ENCODE measurements around the gene CC2D1A. TPM values are rescaled to one million over a fixed set of nuclear protein-coding genes. Genes with fewer than 3 reads are reported as not detected.

The CC2D1A gene
- total RNA-seq, 1 experiment from 2014 or later = 15.3 TPM

- Histone ChIP-seq H3K4me1 (no peaks in the 10 kb centered on the region), H3K9me3 (replicated peaks) (no peaks in the 10 kb centered on the region), H3K36me3 (no peaks in the 10 kb centered on the region), H3K4me3 (no peak overlapping the region), H3K27ac (no peak overlapping the region), H3K27me3 (no peaks in the 10 kb centered on the region)
- DNase-seq = peak; percentile 34 to 44
Measured at GRCh38 chr19:13978351-13979243, 72.6 kb downstream of the CC2D1A start.

DNA sequence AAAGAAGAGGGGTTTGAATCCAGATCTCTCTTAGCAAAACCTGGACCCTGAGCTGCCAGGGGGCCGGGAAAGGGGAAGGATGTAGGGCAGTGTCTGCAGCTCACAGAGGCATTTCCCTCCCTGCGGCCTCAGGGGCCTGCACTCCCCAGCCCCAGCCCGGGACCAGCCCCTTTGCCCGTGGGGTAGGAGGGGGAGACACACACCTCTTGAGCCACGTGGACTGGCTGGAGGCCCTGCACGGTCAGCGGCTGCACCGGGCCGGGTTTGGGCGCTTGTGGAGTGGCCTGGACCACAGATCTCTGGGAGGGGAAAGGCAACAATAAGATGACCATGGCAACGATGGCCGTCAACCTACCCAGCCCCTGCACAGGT lies 73.2 kb downstream of the CC2D1A start:
- Histone ChIP-seq H3K36me3 (no peaks in the 10 kb centered on the region), H3K9me3 (replicated peaks) (no peaks in the 10 kb centered on the region), H3K4me1 (no peaks in the 10 kb centered on the region), H3K27me3 (no peaks in the 10 kb centered on the region), H3K27ac (no peak overlapping the region), H3K4me3 (no peak overlapping the region)
- no peak for DNase-seq

DNA sequence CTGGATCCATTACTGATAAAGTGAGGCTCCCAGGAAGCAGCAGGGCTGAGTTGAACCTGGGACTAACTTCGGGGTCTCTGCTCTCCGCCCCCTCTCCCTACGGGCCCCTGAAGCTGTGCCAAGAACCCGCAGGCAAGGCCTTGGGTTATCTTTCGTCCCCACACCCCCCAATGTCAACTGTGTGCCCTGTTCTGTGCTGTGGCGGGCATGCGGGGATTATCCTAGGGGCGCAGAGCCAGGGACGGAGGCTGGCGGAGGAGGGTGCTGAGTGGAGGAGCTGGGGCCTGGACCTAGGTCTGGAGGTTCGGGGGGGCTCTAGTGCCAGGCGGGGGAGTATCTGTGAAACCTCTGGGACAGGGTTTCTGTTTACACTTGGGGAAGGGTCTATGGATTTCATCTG lies 73.7 kb downstream of the CC2D1A start:
- H3K4me3 ChIP-seq = no peak overlapping the region
- no peaks in the 10 kb centered on the region for H3K36me3 ChIP-seq
- H3K27ac ChIP-seq = no peak overlapping the region
- no peak for DNase-seq
- no peaks in the 10 kb centered on the region for H3K27me3 ChIP-seq
- H3K9me3 ChIP-seq (replicated peaks) = no peaks in the 10 kb centered on the region
- no peaks in the 10 kb centered on the region for H3K4me1 ChIP-seq

DNA sequence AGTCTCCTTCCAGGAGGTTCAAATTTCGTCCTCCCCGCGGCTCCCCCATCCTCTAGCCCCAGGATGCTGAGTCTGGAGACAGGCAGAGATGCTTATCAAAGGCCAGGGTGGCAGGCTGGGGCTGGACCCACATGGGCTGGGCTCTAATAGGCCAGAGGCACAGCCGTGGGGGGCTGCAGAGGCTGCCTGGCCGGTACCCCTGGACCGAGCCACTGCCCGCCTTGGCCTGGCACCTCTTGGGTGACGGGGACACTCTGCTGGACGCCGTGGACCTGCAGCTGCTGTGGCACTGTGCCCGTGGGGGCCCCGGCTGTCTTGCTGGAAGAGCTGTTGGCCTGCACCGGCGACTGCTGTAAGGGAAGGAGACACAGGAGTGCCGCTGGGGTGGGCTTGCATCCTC lies 74.3 kb downstream of the CC2D1A start:
- Histone ChIP-seq H3K4me1 (no peaks in the 10 kb centered on the region), H3K36me3 (no peaks in the 10 kb centered on the region), H3K9me3 (replicated peaks) (no peaks in the 10 kb centered on the region), H3K4me3 (no peak overlapping the region), H3K27ac (no peak overlapping the region), H3K27me3 (no peaks in the 10 kb centered on the region)
- DNase-seq = no peak

Other genes with a start within 250 kb of the CC2D1A start
- gene MRI1, start 141.7 kb upstream of the CC2D1A start, total RNA-seq (2014; rRNA removed; shearing (Covaris generic)) = 35.4 and 37.2 TPM in 2 replicates
- gene C19orf53, start 131.7 kb upstream of the CC2D1A start, total RNA-seq (2014; rRNA removed; shearing (Covaris generic)) = 208 and 228 TPM in 2 replicates
- 16.8 and 18.3 TPM in 2 replicates for gene ZSWIM4, start 110.8 kb upstream of the CC2D1A start, total RNA-seq (2014; rRNA removed; shearing (Covaris generic))
- 1.3 and 2.3 TPM in 2 replicates for gene NANOS3, start 29.1 kb upstream of the CC2D1A start, total RNA-seq (2014; rRNA removed; shearing (Covaris generic))
- gene BRME1, start 84 bp upstream of the CC2D1A start, total RNA-seq (2014; rRNA removed; shearing (Covaris generic)) = 10.0 and 11.7 TPM in 2 replicates
- gene PODNL1, start 32.2 kb downstream of the CC2D1A start, total RNA-seq (2014; rRNA removed; shearing (Covaris generic)) = 0.08 TPM in 1 of 2 replicates, not detected in the other
- gene DCAF15, start 46.3 kb downstream of the CC2D1A start, total RNA-seq (2014; rRNA removed; shearing (Covaris generic)) = 37.4 and 39.1 TPM in 2 replicates
- gene RFX1, start 100.1 kb downstream of the CC2D1A start, total RNA-seq (2014; rRNA removed; shearing (Covaris generic)) = 3.9 and 4.4 TPM in 2 replicates
- gene RLN3, start 121.9 kb downstream of the CC2D1A start, total RNA-seq (2014; rRNA removed; shearing (Covaris generic)) = not detected in 2 replicates
- gene IL27RA, start 125.6 kb downstream of the CC2D1A start, total RNA-seq (2014; rRNA removed; shearing (Covaris generic)) = 1.5 TPM in 2 replicates
- gene PALM3, start 155.9 kb downstream of the CC2D1A start, total RNA-seq (2014; rRNA removed; shearing (Covaris generic)) = 0.99 and 1.4 TPM in 2 replicates
- 0.81 and 1.3 TPM in 2 replicates for gene MISP3, start 166.6 kb downstream of the CC2D1A start, total RNA-seq (2014; rRNA removed; shearing (Covaris generic))
- not detected in 2 replicates for gene C19orf67, start 179.6 kb downstream of the CC2D1A start, total RNA-seq (2014; rRNA removed; shearing (Covaris generic))
- gene SAMD1, start 184.6 kb downstream of the CC2D1A start, total RNA-seq (2014; rRNA removed; shearing (Covaris generic)) = 88.1 and 102 TPM in 2 replicates
- 77.5 and 93.2 TPM in 2 replicates for gene PRKACA, start 211.6 kb downstream of the CC2D1A start, total RNA-seq (2014; rRNA removed; shearing (Covaris generic))
- gene ASF1B, start 230.4 kb downstream of the CC2D1A start, total RNA-seq (2014; rRNA removed; shearing (Covaris generic)) = 93.8 and 102 TPM in 2 replicates